GM10847 (cell line): ENCODE results near the gene FBXO48.

Source experiments
- POLR2A ChIP-seq: IDR thresholded peaks from 2 replicates; pipeline ENCODE4 v1.6.1; 2011; ENCODE audit not compliant: insufficient read length; ENCODE audit errors: extremely low read depth

The FBXO48 gene

GRCh38 chr2:68482296-68482820 lies 15.3 kb upstream of the FBXO48 start:
- no peak for TF ChIP-seq POLR2A

- no peak for TF ChIP-seq POLR2A
Measured at GRCh38 chr2:68478688-68479087, 11.6 kb upstream of the FBXO48 start.

- no peak for TF ChIP-seq POLR2A
Measured at GRCh38 chr2:68476454-68476853, 9.4 kb upstream of the FBXO48 start.

GRCh38 chr2:68475576-68475975 lies 8.5 kb upstream of the FBXO48 start:
- no peak for TF ChIP-seq POLR2A

DNA sequence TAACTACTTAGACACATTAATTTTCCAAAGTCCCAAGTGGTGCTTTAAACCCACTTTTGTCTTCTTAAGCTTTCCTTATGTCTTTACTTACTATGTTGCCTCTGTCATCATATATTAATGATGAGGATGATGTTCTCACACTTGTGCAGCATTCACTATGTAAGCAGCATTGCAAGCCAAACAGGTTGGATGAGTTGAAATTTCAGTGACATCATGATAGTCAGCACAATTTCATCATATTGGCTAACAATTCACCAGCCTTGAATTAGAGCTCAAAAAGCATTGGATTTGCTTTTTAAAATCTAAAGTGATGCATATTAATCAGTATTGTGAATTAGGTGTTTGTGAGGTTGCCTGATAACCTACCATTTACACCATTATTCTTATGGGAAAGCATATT lies 8.0 kb upstream of the FBXO48 start:
- no peak for TF ChIP-seq POLR2A

- TF ChIP-seq POLR2A = no peak
Measured at GRCh38 chr2:68472796-68473414, 5.8 kb upstream of the FBXO48 start.

DNA sequence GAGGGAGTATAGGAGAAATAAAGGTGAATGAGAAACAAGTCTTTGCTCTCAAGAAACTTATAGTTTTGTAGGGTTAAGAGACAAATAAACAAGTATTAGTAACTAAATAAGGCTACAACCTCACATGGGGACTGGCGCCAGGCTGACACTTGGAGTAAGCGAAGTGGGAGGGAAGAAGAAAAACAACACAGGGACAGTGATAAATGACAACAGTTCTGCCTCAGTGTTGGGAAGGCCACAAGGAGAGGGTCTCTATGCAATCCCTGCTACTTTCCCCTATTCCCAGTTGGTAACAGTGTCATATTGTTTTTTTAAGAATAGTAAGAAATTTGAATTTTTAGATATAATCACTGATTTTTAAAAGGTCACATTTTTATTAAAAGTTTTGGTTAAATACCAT lies 4.3 kb upstream of the FBXO48 start:
- TF ChIP-seq POLR2A = no peak

DNA sequence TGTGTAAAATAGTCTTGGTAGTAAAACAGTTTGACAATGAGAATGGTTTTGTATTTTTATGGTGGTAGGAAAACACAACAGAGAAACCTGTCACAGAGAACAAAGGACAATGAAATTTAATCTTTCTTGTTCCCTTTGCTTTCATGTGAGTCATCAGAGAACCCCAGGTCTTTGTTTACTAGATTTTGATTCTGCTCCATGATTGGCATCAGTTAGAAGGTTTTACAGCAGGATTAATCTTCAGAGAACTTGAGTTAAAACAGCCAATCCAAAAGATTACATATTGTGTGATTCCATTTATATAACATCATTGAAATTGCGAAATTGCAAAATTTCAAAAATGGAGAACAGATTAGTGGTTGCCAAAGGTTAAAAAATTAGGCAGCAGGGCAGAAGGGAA lies 2.8 kb upstream of the FBXO48 start:
- TF ChIP-seq POLR2A = no peak

- no peak for TF ChIP-seq POLR2A
Measured at GRCh38 chr2:68468801-68469200, 1.7 kb upstream of the FBXO48 start.

GRCh38 chr2:68466778-68467076 lies 367 bp downstream of the FBXO48 start:
- no peak for TF ChIP-seq POLR2A

- no peak for TF ChIP-seq POLR2A
Measured at GRCh38 chr2:68466361-68466777, 725 bp downstream of the FBXO48 start.

- TF ChIP-seq POLR2A = no peak
Measured at GRCh38 chr2:68465081-68465916, 1.8 kb downstream of the FBXO48 start.

- TF ChIP-seq POLR2A = no peak
Measured at GRCh38 chr2:68464651-68465050, 2.4 kb downstream of the FBXO48 start.

DNA sequence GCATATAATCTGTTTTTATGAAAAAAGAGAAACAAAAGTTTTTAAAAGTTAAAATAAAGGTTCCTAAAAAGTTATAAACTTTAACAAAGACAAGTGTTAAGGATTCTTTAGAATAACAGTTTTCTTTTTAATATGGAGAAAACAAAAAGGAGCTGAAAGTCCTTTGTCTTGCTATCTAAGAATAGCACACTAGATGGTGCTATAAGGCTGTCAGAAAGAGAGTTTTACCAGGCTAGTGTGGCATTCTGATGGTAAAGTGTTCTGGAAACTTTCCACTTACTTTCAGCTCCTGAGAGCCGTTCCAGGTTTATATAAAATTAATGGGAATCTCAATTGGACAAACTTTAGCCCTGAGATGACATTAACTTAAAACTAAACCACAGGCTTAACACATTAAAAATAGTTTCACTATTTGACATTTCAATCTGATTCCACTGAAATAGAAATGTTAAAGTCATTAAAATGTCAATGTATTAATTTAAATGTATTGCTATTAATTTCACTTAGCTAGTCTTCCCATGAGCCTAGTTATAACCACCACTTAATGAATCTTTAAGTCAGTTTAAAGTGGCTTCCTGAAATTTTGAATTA lies 3.7 kb downstream of the FBXO48 start:
- TF ChIP-seq POLR2A = no peak

GRCh38 chr2:68458981-68459380 lies 8.1 kb downstream of the FBXO48 start:
- TF ChIP-seq POLR2A = no peak

GRCh38 chr2:68456198-68456597 lies 10.9 kb downstream of the FBXO48 start:
- no peak for TF ChIP-seq POLR2A
